SK-N-MC (cell line): Measurements from ENCODE around the gene PF4V1.

Source experiments
- EZH2 ChIP-seq: fragments of 200-600 bp; sonication (generic); IDR thresholded peaks from one replicate; pipeline ENCODE4 v1.6.1; 2017; ENCODE audit warnings: antibody characterized with exemption
- FOXP2 ChIP-seq: optimal IDR thresholded peaks from 2 replicates; pipeline ENCODE3; 2011; ENCODE audit warnings: mild to moderate bottlenecking, moderate library complexity; ENCODE audit not compliant: insufficient read depth; ENCODE audit errors: extremely low read length, control extremely low read depth
- POLR2AphosphoS5 ChIP-seq: IDR thresholded peaks from 2 replicates; pipeline ENCODE4 v1.6.1; 2012; ENCODE audit warnings: mild to moderate bottlenecking, low read depth, low read length, borderline replicate concordance

DNA sequence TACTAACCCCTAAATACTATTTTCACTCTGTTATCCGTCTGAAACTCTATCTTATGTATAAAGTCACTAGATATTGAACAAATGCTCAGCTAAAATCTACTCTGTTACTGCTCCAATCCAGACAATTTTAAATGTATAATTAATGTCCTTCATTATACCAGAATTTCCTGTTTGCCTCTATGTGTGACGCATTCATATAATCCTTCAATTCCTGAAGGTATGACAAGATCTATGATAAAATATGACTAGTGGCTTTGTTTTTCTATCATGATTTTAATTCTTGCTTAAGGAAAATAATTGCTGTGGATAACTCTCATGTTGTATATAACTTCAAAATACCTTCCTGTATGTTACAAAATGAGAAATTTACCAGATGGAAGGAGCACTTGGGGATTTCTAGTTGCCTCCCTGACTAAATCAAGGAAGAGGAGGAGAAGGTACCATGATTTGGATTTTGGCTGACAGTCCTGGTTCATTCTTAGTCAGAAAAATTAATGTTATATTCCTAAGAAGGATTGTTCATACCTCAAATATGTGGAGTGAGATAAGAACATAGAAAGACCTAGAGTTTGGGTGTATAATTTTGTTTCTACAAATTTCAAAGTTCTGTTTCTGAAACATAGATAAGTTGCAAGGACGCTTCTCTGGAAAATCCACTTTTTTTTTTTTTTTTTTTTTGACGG lies 11.7 kb upstream of the PF4V1 start:
- no peak for TF ChIP-seq EZH2
- TF ChIP-seq POLR2AphosphoS5: no peak
- TF ChIP-seq FOXP2: no peak
